AG08395 (cell line): Measurements from ENCODE around the gene VSTM2L.

Experiments
- DNase-seq: peaks from one replicate; pipeline ENCODE4 v3.0.0; 2012; ENCODE audit warnings: mixed read lengths, low spot score

The VSTM2L gene

DNA sequence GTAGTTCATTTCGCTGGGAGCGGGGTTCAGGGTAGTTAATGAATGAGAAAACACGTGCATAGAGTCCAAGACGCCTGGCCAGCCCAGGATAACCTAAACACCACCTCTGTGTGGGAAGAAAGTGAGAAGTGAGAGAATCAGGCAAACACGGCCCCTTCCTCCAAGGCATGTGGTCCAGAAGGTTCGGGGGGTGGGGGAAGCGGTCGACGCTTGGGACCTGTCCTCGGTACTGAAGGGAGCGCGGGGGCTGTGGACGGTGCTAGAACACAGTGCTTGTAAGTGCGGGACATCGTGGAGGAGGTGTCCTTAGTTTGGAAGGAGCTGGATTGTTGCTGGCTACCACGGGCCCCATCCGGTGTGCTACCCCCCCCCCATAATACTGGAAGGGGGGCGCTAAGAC lies 1.7 kb upstream of the VSTM2L start:
- no peak for DNase-seq

DNA sequence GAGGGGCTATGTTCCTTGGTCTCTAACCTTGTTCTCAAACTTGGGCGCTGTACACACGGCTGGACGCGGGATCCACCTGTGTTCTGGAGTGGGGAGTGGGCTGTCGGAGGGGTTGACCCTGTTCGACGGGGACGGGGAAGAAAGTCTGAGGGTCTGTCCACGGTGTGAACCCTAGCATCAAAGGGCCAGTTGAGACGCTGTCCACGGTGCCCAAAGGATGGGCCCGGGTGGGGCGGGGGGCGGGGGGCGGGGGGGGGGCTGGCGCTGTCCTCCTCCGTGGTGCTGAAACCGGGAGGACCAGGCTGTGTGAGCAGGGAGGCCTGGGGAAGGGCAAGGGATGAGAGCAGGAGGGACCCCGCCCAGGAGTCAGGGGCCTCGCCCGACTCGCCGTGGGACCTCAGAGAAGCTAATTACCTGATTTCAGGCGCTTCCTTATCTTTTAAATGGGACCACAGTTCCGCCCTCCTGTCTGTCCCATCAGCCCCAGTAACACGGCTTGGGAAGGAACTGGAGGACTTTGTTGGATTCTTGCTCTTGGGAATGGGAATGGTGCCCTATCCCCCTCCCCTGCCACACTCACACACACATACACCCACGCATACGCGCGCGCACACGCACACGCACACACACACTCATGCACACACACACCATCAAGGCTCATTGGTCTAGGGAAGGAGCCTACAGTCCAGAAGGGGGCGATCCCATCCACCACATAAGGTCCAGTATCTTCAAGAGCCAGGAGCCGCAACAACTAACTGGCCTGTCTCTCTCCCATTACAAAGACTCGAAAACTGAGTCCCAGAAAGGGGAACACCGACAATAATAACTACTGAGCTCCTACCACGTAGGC lies 1.0 kb upstream of the VSTM2L start:
- peak; percentile 50 for DNase-seq

DNA sequence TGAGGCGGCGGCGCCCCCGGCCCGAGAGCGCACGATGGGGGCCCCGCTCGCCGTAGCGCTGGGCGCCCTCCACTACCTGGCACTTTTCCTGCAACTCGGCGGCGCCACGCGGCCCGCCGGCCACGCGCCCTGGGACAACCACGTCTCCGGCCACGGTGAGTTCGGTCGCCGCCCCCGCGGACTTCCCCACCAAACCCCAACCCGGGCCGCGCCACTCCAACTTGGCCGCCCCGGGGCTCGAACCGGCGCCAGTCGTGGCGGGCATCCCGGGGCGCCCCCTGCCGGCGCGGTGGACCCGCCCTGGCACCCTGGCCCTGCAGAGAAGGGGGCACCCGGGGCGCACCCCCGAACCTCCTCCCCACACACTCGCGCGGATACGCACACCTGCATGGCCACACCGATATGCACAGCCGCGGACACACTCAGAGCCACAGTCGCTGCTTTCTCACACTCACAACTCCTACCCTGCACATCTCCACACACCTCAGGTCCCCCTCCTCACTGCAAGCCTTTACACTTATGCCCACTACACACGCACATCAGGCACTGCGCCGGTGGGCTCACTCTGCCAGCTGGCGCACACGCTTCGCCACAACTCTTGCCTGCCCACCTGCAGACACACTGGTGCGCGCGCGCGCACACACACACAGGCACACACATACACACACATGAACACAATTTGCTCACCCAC lies 535 bp downstream of the VSTM2L start:
- no peak for DNase-seq

DNA sequence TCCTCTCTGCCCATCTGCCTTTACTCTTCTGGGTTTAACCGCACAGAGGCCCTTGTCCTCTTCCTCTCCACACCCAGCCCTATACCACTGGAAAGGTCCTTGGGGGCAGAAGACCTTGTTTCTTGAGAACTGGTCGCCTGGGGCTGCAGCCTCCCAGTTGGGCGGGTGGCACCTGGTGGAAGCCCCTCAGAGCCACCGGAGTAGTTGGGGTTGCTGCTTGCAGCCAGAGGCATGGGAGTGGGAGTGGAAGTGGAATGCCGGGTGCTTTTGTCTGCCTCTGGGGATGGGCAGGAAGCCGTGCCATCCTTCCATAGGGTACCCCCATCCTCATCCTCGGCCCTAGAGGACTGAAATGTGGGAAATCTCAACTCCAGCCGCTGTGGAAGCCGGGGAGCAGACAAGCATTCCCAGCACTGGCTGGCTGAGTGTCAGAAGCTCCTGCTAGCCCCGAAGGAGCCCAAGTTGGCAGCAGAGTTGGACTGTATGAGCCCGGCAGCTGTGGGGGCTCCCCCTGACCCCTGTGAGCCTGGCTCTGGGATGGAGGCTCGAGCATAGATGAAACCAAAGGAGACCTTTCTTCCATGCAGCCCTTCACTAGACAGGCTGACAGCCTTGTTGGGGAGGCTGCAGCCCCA lies 1.2 kb downstream of the VSTM2L start:
- DNase-seq: no peak

DNA sequence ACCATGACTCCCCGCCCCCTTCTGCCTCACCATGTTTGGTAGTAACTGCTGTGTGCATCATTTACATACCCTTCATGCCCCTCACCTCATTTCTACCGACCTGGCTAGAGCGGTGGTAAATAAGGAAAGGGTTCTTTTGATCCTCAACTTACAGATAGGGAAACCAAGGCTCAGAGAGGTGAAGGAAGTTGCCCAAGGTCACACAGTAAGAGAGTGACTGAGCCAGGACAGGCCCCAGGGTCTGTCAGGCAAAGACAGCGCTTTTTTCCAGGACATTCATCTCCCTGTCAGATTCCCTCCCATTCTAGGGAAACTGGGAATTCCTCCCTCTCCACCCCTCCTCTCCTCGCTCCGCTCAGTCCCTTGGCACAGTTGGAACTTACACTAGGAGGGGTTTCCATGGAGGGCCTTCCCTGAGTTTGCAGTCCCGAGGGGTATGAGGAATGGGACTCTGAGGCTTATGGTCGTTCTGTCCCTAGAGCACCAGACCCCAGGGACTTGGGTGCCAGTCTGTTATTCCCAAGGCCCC lies 2.0 kb downstream of the VSTM2L start:
- DNase-seq: no peak

DNA sequence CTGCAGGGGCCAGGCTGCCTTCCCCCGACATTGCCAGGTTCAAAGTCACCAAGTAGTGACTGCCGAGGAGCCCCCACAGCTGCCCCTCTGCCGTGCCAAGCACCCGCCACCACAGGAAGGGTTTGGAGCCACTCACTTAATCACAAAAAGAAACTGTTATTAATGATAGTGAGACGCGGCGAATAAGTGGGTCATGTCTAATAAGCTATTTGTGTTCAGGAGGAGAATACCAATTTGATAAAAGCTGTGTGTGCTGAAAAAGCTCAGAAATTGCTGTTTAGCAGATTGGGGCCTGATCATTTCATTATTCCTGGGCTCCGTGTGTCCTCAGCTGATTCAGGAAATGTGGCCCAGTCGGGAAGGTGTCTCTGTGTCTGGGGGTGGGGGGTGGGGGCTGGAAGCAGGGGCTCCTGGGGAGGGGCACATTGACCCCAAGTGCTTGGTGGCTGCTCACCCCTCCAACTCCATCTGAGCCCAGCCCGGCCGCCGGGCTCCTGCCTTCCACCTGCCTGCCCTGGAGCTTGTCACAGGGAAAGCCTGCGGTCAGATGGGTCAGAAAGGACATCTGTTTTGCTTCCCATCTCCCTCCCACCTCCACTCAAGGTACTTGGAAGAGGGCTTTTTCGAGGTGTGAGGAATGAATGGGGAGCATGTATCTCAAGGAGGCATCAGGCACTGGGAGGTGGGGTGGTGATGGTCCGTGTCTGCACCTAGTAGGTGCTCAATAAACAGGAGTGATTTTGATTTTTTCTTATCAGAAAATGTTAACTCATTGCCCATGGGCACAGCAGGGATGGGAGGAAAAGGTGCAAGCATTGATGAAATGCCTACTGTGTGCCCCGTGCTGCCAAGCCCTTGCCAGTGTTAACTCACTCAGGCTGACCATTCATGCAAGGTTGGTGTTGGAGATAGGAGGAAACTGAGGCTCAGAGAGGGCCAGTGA lies 3.0 kb downstream of the VSTM2L start:
- no peak for DNase-seq

DNA sequence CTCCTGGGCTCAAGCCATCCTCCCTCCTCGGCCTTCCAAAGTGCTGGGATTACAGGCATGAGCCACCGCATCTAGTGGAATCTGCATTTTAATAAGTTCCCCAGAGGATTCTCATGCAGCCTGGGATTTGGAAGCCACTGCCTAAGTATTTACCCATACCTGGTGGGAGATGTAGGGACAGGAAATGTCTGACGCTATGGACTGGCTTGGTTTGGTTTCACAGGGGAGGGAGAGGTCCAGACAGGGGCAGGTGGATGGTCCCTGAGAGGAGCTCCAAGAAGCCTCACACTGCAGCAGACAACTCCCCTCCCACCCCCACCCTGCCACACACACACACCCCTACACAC lies 4.4 kb downstream of the VSTM2L start:
- DNase-seq: no peak

DNA sequence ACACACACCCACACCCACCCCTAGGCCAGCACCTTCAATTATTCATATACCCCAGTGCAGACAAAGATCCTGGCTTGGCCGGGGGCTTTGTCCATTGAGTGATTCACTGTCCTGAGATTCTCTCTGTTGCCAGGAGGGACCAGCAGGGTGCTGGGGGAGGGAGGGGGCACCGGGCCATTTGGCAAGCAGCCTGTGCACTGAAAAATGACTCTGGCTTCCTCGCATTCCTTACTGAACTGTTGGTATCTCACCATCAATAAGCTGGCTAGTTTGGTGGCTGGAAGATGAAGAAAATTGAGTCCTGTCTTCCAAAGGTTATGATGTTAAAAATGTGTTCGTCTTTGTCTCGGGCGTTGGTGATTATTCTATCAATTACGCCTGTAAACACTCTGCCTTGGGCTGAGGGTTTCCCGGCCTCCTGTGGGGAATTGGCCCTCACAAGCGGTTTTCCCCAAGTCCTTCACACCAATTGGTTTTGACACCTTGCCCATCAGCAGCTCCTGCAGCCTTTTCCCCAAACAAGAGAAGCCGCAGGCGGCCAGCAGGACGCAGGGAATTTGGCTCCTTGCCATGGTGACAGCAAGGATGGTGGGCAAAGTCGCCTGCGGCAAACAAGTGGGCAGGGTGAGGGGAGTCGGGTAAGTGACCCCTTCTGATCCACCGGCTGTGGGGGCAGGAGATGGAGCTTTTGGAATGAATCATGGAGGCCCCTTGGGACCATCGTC lies 4.9 kb downstream of the VSTM2L start:
- DNase-seq: peak; percentile 86

DNA sequence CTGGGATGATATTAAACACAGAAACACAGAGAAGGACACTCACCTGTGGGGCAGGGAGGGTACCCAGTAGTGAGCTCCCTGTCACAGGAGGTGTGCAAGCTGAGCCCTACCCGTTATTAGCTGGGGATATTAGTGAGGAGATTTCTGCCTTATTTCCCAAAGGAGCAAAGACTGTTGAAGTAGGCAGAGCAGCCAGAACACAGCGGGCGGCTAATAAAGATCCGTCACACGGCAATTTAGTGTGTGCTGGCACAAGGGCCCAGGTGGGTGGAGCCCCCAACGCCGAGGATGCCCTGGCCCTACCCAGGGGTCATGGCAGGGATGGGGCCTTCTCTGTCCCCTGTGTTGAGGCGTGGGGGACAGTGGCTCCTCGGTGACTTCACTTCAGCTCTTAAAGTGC lies 8.3 kb downstream of the VSTM2L start:
- no peak for DNase-seq

DNA sequence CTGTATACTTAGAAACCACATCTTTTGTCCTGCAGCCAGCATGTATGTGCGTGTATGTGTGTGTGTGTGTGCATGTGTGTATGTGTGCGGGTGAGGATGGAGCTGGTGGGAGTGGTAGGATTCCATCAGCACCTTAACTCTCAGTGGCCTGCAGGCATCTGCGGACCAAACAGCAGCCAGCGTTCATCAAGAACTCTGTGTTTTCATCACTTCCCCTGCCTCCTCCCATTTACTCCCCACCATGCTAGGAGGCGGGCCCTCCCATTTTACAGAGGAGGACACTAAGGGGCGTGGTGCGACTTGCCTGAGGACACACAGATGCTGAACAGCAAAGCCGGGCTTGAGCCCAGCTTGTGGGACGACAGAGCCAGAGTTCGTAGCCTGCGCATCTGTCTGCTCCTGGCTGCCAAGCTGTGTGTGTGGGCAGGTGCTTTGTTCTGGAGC lies 8.9 kb downstream of the VSTM2L start:
- DNase-seq: peak; percentile 39

DNA sequence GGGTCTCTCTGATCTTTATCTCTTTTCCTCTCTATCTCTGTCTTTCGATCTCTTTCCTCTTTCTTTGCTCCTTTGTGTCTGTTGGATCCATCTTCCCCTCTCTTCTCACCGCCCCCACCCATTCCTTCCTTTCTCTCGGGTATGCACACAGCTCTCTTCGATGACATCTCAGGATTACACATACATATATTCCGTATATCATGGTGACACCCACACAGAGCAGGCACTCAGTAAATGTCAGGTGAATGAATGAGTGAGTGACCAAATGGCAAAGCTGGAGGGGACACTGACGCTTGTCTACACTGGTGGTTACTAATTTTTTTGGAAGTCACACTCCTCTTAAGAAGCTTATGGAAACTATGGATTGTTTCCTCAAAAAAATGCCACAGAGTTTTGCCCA lies 9.9 kb downstream of the VSTM2L start:
- DNase-seq: no peak

DNA sequence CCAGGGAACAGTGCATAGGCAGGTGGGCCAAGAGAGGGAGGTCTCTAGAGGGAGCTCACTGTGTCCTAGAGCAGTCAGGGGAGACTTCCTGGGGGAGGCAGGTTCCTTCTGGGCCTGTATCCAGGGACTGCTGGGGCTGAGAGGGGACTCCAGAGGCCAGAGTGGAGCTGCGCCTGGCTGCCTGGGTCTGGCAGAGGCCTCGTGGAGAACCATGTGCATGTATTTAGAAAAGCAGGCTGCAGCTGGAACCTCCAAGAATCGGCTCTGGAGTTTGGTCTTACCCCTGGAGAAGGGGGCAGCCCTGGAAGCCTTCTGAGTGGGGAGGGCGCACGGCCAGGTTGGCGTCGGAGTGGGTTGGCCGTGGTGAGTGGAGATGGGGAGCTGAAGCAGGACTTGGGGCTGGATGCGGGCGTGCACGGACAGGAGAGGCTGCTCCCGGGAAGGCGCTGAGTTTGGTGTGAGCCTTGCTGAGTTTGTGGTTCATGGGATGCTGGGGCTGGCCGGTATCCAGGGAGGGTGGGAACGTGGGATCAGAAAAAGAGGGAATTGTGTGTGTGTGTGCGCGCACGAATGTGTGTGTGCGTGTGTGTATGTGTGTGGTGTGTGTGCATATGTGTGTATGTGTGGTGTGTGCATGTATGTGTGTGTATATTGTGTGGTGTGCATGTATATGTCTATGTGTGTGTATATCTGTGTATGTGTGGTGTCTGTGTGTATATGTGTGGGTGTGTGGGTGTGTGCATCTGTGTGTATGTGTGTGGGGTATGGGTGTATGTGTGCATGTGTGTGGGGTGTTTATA lies 10.8 kb downstream of the VSTM2L start:
- no peak for DNase-seq

DNA sequence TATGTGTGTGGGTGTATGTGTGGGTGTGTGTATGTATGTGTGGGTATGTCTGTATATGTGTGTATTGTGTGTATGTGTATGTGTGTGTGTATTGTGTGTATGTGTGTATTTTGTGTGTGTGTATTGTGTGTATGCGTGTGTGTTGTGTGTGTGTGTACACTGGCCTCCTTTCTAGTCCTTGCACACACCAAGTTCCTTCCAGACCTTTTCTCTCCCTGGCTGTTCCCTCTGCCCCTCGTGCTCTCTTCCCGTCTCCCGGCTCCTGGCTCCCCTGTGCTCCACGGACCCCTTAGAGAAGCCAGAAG lies 11.4 kb downstream of the VSTM2L start:
- no peak for DNase-seq

DNA sequence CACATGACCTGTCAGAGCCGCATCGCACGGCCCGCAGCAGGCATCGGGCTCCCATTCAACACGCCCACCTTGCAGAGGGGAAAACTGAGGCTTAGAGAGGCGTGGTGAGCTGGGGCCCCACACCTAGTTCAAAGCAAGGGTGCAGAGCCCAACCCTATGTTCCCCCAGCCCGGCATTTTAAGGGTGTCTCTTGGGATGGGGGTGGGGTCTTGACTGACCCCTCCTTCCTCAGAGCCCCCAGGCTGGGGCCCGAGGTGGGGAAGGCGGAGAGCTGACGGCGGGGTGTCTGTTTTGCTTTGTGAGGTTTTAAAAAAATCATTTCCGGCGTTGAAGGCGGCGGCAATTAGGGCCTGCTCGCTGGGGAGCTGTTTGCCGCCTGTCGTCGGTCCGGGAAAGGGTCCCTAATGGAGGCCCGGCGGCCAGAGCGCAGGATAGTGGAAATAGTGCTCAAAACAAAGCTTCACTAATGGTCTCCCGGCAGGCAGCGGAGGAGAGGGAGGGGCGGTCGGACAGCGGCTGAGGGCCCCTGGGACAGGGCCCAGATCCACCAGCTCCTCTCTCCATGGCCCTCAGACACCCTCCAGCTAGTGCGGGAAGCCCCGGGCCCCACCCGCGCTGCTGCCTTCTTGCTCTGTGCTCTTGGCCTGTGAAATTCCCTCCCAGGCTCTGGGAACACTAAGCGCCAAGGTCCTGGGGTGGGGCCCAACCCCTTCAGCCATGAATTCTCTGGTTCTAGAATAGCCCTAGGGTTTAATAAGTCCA lies 11.9 kb downstream of the VSTM2L start:
- DNase-seq: no peak

DNA sequence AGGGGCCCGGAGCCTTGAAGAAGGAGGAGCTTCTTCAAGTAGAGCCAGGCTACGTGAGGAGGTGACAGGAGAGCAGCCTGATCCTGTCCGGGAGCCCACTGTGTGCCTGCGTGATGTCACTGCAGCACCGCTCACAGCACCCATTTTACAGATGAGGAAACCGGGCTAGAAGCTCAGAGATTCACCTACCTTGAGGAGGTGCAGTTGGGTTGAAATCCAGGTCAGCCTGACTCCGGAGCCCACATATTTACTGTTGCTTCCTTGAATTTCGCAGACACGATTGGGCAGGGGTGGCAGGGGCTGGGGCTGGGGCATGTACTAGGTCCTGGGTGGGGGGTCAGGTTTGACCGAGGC lies 12.5 kb downstream of the VSTM2L start:
- DNase-seq: no peak

DNA sequence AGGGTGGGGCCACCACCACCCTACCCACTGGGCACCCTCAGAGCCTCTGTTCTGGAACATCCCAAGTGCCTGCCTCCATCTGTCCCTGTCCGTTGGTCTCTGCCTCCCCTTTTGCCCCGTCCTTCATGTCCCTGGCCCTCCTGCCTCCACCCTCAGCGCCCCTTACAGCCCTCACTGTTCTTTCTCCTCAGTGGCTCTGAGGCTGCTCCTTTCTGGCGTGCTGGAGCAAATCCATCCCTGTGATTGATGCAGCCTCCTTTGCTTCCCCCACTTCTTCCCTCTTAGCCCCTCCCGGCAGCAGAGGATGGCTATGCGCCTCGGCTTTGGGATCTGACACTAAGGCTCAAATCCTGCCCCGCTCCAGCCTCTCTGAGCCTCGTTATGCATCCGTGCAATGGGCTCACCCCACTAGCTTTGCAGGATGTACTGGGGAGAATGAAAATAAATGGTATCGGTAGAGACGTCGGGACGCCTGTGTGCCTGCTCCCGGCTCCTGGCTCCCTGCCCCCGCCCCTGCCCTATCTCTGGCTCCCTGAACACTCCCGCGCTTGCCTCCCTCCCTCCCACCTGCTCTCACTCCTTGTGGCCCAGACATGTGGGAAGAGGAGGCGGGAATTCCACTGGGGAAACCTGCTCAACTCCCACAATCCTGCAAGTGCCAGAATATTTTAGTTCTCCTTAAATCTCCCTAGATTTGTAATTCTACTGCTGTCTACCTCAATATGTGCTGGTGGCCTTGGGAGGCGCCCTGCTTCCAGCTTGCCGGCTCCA lies 13.1 kb downstream of the VSTM2L start:
- no peak for DNase-seq

DNA sequence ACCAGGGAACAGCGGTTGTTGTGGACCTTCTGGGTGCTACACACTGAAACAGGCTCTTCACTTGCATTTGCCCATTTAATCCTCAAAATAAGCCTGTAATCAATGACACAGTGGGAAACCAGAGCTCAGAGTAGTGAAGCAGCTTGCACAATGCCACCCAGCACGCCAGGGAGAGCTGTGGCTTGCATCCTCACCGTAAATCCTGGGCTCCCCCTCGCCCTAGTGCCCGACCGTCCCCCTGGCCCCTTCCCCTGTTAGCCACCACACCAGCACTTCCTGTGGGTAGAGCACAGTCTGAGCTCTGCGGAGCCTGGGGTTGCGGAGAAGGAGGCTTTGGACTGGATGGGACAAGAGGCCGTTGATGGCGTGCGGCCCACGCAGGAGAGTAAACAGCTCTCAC lies 14.5 kb downstream of the VSTM2L start:
- DNase-seq: no peak

DNA sequence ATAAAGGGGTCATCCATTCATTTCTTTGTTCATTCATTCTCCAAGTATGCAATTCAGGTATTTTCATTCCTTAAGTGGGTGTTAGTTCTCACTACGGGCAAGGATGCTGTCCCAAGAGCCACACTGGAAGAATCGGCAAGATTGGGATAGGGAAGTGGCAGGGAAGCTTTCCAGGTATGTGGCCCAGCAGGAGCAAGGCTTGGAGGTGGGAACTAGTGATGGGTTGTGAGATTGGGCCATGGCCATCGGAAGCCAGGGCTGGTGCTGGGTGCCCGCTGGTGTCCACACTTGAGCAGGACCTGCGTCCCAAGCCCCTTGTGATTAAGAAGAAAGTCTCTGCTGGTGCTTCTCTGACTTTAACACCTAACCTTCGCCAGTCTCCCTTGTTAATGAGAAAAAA lies 15.1 kb downstream of the VSTM2L start:
- no peak for DNase-seq
